ENCODE data around the gene MED23.

DNA sequence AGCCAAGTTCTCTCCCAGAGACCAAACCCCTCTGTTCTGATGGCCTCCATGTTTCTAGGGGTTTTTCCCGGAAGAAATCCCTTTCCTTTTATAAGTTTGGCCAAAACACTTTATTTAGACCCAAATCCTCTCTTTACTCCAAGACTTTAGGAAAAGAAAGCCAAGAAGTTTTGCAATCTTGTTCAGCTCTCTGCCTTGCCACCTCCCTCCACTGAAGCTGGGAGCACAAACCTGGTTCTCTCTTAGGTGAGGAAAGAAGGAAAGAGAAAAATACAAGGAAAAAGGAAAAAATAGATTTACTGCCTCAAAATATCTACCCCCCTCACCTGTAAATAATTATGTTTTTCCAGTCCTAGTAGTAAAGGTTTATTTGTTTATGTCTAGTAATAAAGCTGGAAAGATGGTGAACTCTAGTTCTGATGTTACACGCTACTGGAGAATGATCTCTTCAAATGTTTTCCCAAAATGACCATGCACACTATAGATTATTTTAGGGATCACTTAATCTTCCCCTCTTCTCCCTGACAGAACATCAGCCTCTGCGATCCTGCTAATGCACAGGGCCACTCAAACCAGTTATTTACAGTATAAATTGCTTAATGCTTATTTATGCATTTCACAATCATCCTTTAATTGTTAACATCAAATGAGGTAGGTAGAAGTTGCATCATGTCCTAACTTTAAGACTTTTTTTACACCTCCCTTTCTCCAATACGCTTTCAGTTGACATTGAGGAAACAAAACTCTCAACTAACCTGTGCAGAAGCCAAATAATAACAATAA, 65.9 kb downstream of the MED23 start:
- TF ChIP-seq, protein P1, sequence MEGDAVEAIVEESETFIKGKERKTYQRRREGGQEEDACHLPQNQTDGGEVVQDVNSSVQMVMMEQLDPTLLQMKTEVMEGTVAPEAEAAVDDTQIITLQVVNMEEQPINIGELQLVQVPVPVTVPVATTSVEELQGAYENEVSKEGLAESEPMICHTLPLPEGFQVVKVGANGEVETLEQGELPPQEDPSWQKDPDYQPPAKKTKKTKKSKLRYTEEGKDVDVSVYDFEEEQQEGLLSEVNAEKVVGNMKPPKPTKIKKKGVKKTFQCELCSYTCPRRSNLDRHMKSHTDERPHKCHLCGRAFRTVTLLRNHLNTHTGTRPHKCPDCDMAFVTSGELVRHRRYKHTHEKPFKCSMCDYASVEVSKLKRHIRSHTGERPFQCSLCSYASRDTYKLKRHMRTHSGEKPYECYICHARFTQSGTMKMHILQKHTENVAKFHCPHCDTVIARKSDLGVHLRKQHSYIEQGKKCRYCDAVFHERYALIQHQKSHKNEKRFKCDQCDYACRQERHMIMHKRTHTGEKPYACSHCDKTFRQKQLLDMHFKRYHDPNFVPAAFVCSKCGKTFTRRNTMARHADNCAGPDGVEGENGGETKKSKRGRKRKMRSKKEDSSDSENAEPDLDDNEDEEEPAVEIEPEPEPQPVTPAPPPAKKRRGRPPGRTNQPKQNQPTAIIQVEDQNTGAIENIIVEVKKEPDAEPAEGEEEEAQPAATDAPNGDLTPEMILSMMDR (IDR thresholded peaks at IDR 0.05; ENCODE audit: low read length), result no peak
- no peak for TF ChIP-seq EZH2 (IDR thresholded peaks at IDR 0.05; ENCODE audit: borderline replicate concordance, low read length)

Data from OCI-LY1 (cell line).